Measurements from ENCODE around the gene CNIH3. TPM values are rescaled to one million over a fixed set of nuclear protein-coding genes. Genes with fewer than 3 reads are reported as not detected.
A peak's percentile ranks its signal among the peaks of the same experiment; 100 is the strongest.

CNIH3 gene
- total RNA-seq, 1 donor: 1.9 TPM

DNA sequence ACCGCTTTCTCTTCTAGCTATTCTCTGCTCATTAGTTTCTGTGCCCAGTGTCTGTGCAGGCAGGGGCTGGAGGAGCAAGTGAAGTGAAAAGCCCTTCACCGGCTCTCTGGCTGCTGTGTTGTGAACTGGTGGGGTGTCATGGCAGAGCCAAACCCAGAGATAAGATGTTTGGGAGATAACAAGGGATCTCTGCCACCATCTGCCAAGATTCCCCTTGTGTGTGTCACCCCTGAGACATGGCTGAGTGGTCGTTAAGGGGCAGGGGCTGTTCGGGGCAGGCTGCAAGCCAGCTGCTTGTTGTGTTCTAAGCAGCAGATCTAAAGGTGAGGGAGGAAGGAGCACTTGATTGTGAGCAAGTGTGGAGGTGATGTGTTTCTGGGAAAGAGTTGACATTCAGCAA is 24.5 kb downstream of the CNIH3 start:
- DNase-seq (ENCODE audit: low read depth in 2 of 3, low spot score in 2 of 3): no peak

- no peak for DNase-seq (ENCODE audit: low read depth in 2 of 3, low spot score in 2 of 3)
Measured at GRCh38 chr1:224641030-224641429, 24.9 kb downstream of the CNIH3 start.

GRCh38 chr1:224643653-224644052 is 27.5 kb downstream of the CNIH3 start:
- DNase-seq (ENCODE audit: low read depth in 2 of 3, low spot score in 2 of 3): no peak

GRCh38 chr1:224644553-224645154 is 28.5 kb downstream of the CNIH3 start:
- DNase-seq (ENCODE audit: low read depth in 2 of 3, low spot score in 2 of 3): peak; percentile 24 to 58 (median 41)

- no peak for DNase-seq (ENCODE audit: low read depth in 2 of 3, low spot score in 2 of 3)
Measured at GRCh38 chr1:224647449-224647848, 31.3 kb downstream of the CNIH3 start.

DNA sequence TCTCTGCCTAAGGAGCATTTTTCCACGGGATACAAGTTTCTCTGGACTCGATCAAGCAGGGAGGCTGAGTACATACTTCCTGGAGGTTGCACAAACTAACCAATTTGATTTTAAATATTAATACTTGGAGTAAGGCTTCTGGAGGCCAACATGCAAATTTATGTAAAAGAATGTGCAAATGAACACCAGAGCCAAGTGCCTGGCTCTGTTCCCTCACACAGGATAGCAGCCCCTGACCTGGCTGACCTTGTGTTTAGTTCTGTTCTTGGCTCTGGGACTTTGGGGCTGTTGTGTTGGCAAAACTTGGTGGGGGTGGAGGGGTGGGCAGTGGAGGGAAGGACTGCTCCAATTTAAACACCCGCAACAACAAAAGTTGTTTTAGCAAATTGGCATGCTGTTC is 34.2 kb downstream of the CNIH3 start:
- no peak for DNase-seq (ENCODE audit: low read depth in 2 of 3, low spot score in 2 of 3)

GRCh38 chr1:224651188-224651587 is 35.1 kb downstream of the CNIH3 start:
- no peak for DNase-seq (ENCODE audit: low read depth in 2 of 3, low spot score in 2 of 3)

GRCh38 chr1:224656392-224656791 is 40.3 kb downstream of the CNIH3 start:
- no peak for DNase-seq (ENCODE audit: low read depth in 2 of 3, low spot score in 2 of 3)

DNA sequence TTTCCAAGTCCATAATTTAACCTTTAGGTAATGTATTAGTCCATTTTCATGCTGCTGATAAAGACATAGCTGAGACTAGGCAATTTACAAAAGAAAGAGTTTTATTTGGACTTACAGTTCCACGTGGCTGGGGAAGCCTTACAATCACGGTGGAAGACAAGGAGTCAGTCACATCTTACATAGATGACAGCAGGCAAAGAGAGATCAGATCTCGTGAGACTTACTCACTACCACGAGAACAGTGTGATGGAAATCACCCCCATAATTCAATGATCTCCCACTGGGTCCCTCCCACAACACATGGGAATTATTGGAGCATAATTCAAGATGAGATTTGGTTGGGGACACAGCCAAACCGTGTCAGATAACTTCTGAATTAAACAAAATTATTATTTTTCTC is 44.0 kb downstream of the CNIH3 start:
- DNase-seq (ENCODE audit: low read depth in 2 of 3, low spot score in 2 of 3): no peak

DNA sequence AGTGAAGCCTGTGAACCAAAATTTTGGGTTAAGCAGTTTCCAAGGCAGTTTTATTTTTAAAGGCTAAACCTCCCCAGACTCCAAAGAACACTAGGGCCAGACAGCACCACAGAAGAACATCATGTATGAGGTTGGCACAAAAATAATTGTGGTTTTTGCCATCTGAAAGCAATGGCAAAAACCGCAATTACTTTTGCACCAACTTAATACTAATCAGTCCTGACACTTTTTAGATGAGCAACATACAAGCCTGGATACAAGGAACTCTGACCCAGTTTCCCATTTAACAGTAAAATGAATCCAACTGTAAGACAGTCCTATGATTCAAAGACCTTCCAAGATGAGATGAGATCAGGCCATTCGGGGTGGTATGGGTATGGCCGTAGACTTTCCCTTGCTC is 46.8 kb downstream of the CNIH3 start:
- no peak for DNase-seq (ENCODE audit: low read depth in 2 of 3, low spot score in 2 of 3)

- no peak for DNase-seq (ENCODE audit: low read depth in 2 of 3, low spot score in 2 of 3)
Measured at GRCh38 chr1:224665016-224665415, 48.9 kb downstream of the CNIH3 start.

DNA sequence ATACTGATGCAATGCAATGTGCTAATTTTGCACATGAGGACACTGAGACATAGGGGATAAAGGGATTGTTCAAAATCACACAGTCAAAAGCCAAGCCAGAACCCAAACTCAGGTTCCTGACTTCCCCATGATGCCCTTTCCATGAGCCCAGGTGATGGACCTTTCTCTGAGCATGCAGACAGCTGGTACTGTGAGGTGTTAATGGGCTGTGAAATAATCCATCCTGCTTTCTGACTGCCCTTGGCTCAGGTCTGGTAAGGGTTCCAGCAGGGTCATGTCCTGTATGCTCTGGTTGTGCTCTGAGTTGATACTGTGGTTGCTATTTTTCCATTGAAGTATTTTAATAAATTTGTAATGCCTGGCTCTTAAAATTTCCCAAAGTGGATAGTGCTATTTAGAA is 50.0 kb downstream of the CNIH3 start:
- DNase-seq (ENCODE audit: low read depth in 2 of 3, low spot score in 2 of 3): no peak

- DNase-seq (ENCODE audit: low read depth in 2 of 3, low spot score in 2 of 3): no peak
Measured at GRCh38 chr1:224666913-224667312, 50.8 kb downstream of the CNIH3 start.

GRCh38 chr1:224668984-224669383 is 52.9 kb downstream of the CNIH3 start:
- no peak for DNase-seq (ENCODE audit: low read depth in 2 of 3, low spot score in 2 of 3)

GRCh38 chr1:224669403-224669802 is 53.3 kb downstream of the CNIH3 start:
- no peak for DNase-seq (ENCODE audit: low read depth in 2 of 3, low spot score in 2 of 3)

DNA sequence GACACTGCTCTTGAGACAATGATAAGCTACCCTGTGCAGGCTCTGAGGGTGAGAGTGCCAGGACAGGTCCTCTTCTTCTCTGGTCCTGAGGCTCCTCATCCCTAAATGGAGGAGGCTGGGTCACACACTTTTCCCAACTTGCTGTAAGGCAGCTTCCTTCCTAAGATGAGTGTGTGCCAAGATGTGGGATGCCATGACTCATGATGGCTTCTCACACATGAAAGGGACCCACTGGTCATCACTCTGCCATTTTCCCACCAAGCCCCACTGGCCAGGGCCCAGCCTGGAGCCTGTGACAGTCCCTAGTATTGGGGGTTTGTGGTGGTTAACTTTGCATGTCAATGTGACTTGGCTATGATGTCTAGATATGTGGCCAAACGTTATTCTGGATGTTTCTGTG is 54.4 kb downstream of the CNIH3 start:
- no peak for DNase-seq (ENCODE audit: low read depth in 2 of 3, low spot score in 2 of 3)

GRCh38 chr1:224671076-224671475 is 55.0 kb downstream of the CNIH3 start:
- DNase-seq (ENCODE audit: low read depth in 2 of 3, low spot score in 2 of 3): no peak

DNA sequence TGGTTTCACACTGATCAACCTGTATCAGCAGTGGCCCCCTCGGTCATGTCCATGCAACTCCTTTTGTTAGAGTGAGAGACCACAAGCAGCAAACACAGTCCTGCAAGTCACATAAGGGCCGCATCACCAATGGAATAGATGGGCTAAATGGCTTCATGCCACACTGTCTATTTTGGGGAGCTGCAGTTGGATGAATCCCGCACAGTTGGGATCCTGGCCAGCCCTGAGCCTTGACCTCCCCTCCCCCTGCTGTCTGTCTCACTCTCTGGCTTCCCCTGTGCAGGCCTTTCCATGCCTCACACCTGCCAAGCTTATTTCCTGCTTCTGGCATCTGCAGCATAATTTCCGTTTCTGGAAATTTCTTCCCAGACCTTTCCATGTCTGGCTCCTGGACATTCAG is 57.0 kb downstream of the CNIH3 start:
- DNase-seq (ENCODE audit: low read depth in 2 of 3, low spot score in 2 of 3): no peak

GRCh38 chr1:224675590-224675989 is 59.5 kb downstream of the CNIH3 start:
- no peak for DNase-seq (ENCODE audit: low read depth in 2 of 3, low spot score in 2 of 3)

GRCh38 chr1:224676551-224676950 is 60.4 kb downstream of the CNIH3 start:
- no peak for DNase-seq (ENCODE audit: low read depth in 2 of 3, low spot score in 2 of 3)

DNA sequence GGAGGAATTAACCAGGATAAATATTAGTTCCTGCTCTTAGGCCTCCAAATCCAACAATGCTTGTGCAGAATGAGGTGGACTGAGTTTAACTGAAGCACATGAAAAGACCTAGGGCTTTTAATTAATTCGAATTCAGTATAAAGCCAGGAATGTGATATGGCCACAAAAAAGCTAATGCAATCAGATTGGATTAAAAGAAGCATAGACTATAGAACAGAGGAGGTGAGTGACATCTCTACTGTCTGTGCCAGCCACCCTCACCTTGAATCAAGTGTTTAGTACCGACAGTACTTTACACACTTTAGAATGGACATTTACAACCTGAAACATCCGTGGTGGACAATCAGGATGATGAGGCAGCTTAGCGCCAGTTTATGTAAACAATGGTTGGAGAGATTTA is 62.1 kb downstream of the CNIH3 start:
- DNase-seq (ENCODE audit: low read depth in 2 of 3, low spot score in 2 of 3): no peak

GRCh38 chr1:224679606-224680005 is 63.5 kb downstream of the CNIH3 start:
- DNase-seq (ENCODE audit: low read depth in 2 of 3, low spot score in 2 of 3): no peak

DNA sequence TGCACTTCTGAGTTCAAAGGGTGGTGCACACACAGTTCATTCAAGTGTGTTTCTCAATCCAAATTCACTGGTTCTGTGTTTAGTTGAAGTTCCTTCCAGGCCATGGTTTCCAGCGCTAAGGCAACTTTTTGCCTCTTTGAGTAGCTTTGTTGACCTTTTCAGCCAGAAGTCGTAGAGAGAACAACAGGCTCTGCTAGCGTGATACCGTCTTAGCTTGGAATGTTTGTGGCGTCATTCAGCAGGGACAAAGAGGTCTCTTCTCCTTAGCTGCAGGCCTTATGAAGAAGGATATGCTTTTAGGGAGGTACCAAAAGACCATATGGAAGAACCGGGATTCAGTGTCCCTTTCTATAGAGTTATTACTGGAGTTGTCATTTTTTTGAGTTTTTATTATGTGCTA is 65.7 kb downstream of the CNIH3 start:
- DNase-seq (ENCODE audit: low read depth in 2 of 3, low spot score in 2 of 3): no peak

Data from hematopoietic multipotent progenitor cell (in vitro differentiated cells).